NB4 (cell line): ENCODE results near the gene ZSWIM1.

ENCODE experiments used
- DNase-seq: peaks from one replicate; pipeline ENCODE4 v3.0.0; 2010; ENCODE audit warnings: low read depth
- H3K4me3 ChIP-seq: one replicate; pipeline ENCODE4 v1.5.1; 2011; ENCODE audit warnings: mild to moderate bottlenecking, low read depth, low read length, moderate library complexity
- CTCF ChIP-seq: IDR thresholded peaks from one replicate; pipeline ENCODE4 v1.5.1; 2012; ENCODE audit warnings: low read depth, low read length
- MAX ChIP-seq: IDR thresholded peaks from 2 replicates; pipeline ENCODE4 v1.6.1; 2011; ENCODE audit warnings: low read depth, low read length
- MYC ChIP-seq: IDR thresholded peaks from 2 replicates; pipeline ENCODE4 v1.6.1; 2011; ENCODE audit warnings: low read depth, low read length
- POLR2A ChIP-seq: IDR thresholded peaks from 2 replicates; pipeline ENCODE4 v1.6.1; 2011; ENCODE audit warnings: mild to moderate bottlenecking; ENCODE audit not compliant: insufficient read length; ENCODE audit errors: extremely low read depth

Gene ZSWIM1

GRCh38 chr20:45880988-45881788, at the start of gene ZSWIM1:
ZSWIM1 (plus strand) TSS chr20:45881227; CDS start chr20:45882593, 1,366 bp downstream.
- peak; percentile 99 for DNase-seq
- TF ChIP-seq MYC, result no peak
- peak; percentile 97 for TF ChIP-seq POLR2A
- H3K4me3 ChIP-seq, result peak within 1 kb of the TSS; percentile 100

DNA sequence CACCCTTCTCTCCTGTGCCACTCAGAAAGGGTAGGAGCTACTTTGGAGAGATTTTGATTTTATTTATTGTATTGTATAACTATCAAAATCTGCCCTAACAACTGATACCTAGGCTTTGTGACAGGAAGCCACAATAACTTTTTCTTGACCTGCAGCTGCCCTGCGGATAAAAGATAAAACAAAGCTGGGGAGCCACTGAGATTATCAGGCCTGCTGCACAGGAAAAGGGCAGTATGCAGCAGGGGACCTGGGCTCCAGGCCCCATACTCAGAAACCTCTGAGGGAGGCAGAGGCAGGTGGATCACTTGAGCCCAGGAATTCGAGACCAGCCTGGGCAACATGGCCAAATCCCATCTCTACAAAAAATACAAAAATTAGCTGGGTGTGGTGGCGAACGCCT, 48.4 kb upstream of the ZSWIM1 start:
- H3K4me3 ChIP-seq, result no peak overlapping the region
- TF ChIP-seq CTCF, result no peak
- TF ChIP-seq MYC, result no peak
- no peak for TF ChIP-seq MAX
- no peak for TF ChIP-seq POLR2A
- no peak for DNase-seq

DNA sequence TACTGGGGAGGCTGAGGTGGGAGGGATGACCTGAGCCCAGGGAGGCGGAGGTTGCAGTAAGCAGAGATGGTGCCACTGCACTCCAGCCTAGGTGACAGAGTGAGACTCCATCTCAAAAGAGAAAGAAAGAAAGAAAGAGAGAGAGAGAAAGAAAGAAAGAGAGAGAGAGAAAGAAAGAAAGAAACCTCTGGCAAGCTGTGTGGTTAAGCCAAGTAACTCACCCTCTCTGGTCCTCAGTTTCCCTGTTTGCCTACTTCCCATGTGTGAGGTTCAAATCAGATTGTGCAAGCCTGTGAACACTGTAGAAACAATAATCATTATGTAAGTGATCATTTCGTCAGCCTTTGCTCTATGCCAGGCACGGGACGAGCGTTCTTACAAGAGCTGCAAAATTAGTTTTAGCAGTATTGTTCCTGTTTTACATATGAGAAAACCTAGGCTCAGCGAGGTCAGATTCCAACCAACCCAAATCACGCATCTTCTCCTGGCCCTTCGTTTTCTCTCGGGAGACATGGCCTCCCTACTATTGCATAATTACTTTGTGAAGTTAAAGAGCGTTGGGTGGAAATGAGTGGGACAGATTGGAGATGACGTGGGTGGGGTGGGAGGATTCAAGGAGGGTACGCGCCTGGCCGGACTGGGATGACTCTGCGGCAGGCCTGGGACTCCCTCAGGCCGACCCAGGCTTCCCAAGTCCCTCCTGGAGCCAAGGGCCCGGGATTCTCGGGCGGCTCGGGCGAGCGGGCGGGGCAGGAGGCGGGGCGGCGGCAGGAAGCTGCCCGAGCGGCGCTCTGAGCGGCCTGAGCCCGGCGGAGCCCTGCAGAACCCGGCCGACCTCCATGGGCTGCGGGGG, 47.8 kb upstream of the ZSWIM1 start, which contains the start of gene SNX21:
Gene SNX21 (plus strand): TSS at position 770 of the 853 bp plus-strand sequence. CDS start 121 bp downstream, outside the sequence.
- DNase-seq, result peak; percentile 75
- H3K4me3 ChIP-seq, result peak within 1 kb of the TSS; percentile 47
- TF ChIP-seq MAX (peak; percentile 8; the same call in 1 of the 2 replicates), CTCF (no peak), POLR2A (no peak), MYC (no peak)

GRCh38 chr20:45833883-45834796, 46.9 kb upstream of the ZSWIM1 start:
- no peak for TF ChIP-seq MAX
- no peak for TF ChIP-seq MYC
- TF ChIP-seq CTCF, result no peak
- no peak for TF ChIP-seq POLR2A
- H3K4me3 ChIP-seq, result peak overlapping the region; percentile 47
- DNase-seq, result peak; percentile 30

GRCh38 chr20:45834797-45835161, 46.2 kb upstream of the ZSWIM1 start:
- no peak overlapping the region for H3K4me3 ChIP-seq
- no peak for TF ChIP-seq POLR2A
- no peak for TF ChIP-seq MYC
- TF ChIP-seq MAX, result no peak
- no peak for TF ChIP-seq CTCF

More at GRCh38 chr20:45834797-45835161, 46.2 kb upstream of the ZSWIM1 start:
- DNase-seq, result no peak
